ENCODE results near the gene FFAR2.

The FFAR2 gene

GRCh38 chr19:35417713-35418534 lies 30.1 kb upstream of the FFAR2 start:
- TF ChIP-seq CTCF (IDR thresholded peaks at IDR 0.05), result no peak

GRCh38 chr19:35419046-35419445 lies 29.0 kb upstream of the FFAR2 start:
- no peak for TF ChIP-seq CTCF (IDR thresholded peaks at IDR 0.05)

- TF ChIP-seq CTCF (IDR thresholded peaks at IDR 0.05), result no peak
Observed at GRCh38 chr19:35419805-35420204, 28.3 kb upstream of the FFAR2 start.

- TF ChIP-seq CTCF (IDR thresholded peaks at IDR 0.05), result no peak
Observed at GRCh38 chr19:35421362-35421761, 26.7 kb upstream of the FFAR2 start.

GRCh38 chr19:35425682-35426081 lies 22.4 kb upstream of the FFAR2 start:
- no peak for TF ChIP-seq CTCF (IDR thresholded peaks at IDR 0.05)

GRCh38 chr19:35427187-35427586 lies 20.9 kb upstream of the FFAR2 start:
- TF ChIP-seq CTCF (IDR thresholded peaks at IDR 0.05), result no peak

GRCh38 chr19:35429698-35430408 lies 18.2 kb upstream of the FFAR2 start:
- no peak for TF ChIP-seq CTCF (IDR thresholded peaks at IDR 0.05)
